RPMI7951 (cell line): ENCODE data around the gene ARIH1. TPM values are rescaled to one million over a fixed set of nuclear protein-coding genes. Genes with fewer than 3 reads are reported as not detected.

ENCODE experiments used
- DNase-seq: peaks from one replicate; pipeline ENCODE4 v3.0.0-alpha.2; 2012; ENCODE audit warnings: low read depth
- total RNA-seq: library from RNA; depleted of rRNA; stranded (reverse); fragments of >200 nt; shearing (Covaris generic); gene quantifications from 2 replicates; pipeline ENCODE4 v1.2.3, GENCODE V29; 2014

The ARIH1 gene
- total RNA-seq, 1 experiment from 2014 or later: 29.6 TPM

GRCh38 chr15:72486144-72486543 is 12.0 kb downstream of the ARIH1 start:
- DNase-seq: no peak

GRCh38 chr15:72487070-72487797 is 13.1 kb downstream of the ARIH1 start:
- peak; percentile 9 for DNase-seq

DNA sequence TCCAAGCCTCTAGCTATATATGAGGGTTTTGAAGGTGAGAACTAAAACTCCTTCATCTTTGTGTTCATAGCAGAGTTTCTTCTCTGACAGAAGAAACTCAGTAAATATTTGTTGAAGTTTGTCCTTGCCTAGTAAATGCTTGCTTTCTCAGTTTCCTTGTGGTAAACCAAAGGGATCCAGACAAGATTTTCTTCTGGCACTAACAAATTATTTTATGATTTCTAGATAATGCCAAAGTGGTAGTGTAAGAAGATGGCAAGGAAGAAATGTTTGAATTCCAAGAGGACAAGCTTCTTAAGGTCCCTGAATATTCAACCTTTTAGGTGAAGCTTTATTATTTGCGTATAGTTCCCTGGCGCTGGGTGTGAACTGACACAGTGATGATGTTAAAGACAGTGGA is 14.4 kb downstream of the ARIH1 start:
- no peak for DNase-seq

DNA sequence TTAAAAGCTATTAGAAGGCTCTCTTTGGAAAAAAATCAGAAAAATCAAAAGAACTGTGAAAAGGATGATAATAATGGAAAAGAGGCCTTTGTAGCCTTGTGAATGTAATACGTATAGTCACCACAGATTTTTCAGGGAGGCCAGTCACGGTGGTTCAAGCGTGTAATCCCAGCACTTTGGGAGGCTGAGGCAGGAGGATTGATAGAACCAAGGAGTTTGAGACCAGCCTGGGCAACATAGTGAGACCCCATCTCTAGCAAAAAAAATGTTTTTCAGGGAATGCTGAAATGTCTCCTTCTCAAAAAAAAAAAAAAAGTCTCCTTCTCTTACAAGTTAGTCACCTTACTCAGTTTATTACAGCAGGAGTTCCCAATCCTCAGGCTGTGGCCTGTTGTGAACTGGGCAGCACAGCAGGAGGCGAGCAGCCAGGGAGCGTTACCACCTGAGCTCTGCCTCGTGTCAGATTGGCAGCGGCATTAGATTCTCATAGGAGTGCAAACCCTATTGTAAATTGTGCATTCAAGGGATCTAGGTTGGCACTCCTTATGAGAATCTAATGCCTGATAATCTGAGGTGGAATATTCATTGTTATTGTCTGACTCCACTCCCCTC is 15.9 kb downstream of the ARIH1 start:
- no peak for DNase-seq

DNA sequence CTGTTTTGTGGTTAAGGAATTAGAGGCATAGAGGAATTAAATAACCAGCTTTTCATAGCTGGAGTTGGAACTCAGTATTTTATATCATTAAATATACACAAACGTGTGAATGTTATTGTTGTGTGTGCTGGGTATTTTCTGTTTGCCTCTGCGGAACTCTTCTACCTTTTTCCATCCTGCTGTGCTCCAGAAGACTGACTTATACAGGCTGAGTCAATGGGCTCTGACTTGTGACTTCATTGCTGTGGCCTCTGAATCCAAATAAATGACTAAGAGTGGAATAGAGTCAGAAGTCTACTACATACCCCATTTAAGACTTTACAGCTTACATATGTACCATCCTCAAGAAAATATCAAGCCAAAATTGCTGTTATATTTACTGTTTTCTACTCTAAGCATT is 17.6 kb downstream of the ARIH1 start:
- peak; percentile 47 for DNase-seq

DNA sequence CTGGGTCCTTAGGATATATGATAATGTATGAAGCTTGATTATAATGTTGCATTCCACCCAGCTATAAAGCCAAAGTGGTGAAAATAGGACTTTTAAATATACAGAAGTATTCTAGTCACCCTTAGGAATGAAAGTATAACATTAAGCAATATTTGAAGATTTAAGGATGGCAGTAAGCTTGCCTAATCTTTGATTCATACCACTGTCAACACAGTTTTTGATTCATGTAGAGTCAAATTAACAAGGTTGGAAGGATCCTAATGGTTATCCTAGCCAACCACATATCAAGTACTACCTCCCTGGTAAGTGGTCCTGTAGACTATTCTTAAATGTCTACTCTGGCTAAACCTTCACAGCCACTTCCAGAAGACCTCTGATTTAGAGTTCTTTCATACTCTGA is 18.6 kb downstream of the ARIH1 start:
- DNase-seq: no peak

- DNase-seq: no peak
These were observed 19.1 kb downstream of the ARIH1 start for GRCh38 chr15:72493220-72493619.

DNA sequence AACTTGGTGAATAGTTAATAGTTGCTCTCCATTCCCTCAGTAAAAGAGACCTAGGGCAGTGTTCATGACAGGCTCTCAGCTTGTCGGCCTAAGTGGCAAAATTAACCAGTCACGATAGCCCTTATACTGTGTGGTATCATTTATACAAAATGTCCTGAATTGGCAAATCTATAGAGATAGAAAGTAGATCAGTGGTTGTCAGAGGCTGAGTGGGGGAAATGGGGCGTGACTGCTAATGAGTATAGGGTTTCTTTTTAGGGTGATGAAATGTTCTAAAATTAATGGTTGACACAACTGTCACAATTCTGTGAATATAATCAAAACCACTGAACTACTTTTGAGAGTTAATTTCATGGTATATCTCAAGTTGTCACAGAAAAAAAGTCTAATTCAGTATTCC is 20.9 kb downstream of the ARIH1 start:
- DNase-seq: no peak

DNA sequence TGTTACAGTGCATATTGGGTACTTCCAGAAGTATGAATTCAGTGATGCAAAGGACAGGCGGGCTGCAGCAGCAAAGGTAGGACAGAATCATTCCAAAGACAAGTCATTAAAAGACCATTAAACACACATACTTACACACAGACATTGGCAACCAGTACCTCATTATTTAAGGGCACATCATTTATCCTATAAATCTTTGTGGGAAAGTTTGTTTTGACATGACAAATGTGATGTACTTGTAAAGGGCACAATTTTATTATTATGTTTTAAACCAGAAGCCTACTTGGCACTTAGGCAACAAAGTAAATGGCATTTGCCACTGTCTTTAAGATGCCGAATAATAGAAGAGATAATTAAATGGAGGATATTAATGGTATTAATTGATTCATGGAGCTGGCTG is 22.7 kb downstream of the ARIH1 start:
- no peak for DNase-seq

DNA sequence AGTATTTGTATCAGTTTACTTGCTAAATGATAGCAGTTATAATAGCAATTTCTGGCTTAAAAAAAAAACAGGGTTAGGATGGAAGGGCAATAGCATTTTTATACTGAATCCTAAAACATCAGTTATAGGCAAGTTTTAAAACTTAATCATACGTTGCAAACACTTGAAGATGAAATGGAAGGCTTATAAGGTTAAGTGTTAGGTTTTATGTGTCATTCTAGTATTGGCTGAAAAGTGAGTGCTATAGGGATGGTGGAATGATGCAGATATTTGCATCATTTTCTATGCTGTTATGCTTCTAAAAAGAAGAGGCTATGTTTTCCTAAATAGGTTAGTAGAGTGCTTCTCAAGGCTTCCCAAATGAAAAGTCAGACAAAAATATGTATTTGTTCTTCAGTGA is 23.3 kb downstream of the ARIH1 start:
- DNase-seq: no peak

DNA sequence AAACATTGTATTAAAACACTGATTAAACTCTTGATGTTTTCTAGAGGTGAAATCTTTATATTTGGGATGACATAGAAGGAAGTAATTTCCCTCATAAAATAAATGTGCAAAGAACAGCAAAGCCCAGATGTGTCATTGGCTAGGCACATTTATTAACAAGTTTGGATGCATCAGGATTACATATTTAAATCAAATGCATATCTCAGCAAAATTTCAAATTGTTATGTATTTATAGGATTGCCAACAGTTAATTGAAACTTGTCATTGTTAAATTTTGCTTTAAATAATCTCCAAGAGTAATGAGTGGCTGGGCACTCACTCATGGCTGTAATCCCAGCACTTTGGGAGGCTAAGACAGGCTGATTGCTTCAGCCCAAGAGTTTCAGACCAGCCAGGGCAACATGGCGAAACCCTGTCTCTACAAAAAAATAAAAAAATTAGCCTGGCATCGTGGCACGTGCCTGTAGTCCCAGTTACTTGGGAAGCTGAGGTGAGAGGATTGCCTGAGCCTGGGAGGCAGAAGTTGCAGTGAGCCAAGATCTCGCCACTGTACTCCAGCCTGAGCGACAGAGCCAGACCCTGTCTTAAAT is 28.2 kb downstream of the ARIH1 start:
- DNase-seq: no peak

DNA sequence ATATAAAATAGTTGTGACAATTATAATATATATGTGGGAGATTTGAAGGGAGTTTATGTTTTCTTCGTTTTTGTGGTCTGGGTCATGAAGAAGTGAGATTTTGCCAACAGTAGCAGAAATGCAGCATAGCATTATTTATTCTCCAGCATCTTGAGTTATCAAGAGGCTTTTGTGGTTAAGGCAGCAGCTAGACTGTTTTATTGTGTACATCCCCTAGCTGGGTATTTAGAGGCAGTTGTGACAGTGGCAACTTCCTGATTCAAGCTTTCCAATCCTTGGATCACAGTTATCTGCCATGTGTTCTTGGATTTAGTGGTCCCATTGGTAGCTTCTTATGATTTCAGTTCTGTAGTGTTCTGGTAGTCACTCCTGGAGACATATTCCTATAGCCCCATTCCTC is 29.0 kb downstream of the ARIH1 start:
- no peak for DNase-seq

GRCh38 chr15:72507402-72508092 is 33.4 kb downstream of the ARIH1 start:
- no peak for DNase-seq

DNA sequence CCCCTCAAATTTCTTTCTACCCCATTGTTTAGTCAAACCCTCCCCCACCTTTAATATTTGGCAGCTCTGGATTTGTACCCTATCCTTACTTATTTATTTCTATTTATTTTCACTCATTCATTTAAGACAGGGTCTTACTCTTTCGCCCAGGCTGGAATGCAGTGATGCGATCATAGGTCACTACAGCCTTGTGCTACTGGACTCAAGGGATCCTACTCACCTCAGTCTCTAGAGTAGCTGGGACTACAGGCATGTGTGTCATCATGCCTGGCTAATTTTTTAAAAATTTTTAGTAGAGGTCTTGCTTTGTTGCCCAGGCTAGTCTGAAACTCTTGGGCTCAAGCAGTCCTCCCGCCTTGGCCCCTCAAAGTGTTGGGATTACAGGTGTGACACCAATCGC is 35.4 kb downstream of the ARIH1 start:
- no peak for DNase-seq

DNA sequence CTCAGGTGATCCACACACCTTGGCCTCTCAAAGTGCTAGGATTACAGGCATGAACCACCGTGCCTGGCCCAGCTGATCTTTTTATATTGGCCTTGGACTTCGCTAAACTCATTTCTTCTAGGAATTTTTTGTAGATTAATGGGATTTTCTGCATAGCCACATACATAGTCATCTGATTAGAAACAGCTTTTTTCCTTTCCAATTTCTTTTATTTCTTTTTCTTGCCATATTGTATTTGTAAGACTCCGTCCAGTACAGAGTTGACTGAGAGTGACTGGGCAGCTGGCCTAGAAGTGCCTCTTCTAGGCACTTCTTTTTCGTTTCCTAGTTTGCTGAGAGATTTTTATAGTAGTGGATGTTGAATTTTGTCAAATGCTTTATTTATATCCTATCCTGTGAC is 37.4 kb downstream of the ARIH1 start:
- no peak for DNase-seq

DNA sequence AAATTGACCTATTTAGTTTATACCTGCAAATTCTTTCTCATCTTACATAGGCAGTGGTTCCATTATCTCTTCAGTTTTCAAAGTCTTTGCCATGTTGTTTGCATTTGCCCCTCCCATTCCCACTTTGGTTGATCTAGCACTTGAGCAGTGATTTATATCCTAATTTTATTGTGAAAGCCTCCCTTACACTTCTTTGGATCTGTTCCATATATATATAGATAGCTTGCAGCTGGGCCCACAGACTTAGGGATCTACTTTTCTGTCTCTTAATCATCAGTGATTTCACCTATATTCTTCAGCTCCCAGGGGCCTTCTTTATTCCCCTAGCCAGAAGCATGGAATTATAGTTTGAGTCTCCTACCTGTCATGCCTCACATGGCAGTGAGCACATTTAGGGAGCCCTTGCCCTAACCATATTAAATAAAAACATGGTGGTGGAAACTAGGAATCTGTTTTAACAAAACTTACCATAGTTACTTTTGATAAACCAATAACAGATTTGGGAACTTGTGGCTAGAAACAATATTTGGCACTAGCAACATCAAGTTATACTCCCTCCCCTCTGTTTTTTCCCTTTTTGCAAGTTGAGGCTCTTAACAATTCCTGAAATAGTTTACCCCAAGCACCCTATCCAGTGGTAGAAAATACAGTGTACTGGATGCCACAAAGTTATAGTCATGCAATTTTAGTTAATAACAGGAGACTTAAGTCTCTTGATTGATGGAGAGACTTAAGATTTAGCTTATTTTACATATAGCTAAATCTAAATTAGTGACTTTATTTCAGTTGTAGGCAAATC is 41.7 kb downstream of the ARIH1 start:
- no peak for DNase-seq

DNA sequence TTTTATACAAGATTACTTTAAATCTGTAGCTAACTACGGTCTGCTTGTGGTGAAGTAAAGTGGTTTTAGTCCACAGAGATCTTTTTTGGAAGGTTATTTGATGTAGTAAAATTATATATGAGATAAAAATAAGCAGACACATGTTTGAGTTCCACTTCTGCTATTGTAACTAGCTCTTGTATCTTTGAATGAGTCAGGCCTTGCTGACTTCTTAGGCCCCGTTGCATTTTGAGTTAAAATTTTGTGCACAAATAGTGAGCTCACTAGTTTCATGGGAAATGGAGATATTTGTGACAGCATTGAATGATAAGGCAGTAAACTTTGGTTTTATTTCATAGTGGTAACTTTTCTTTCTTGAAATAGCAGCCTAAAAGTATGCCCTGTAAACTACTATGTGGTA is 42.6 kb downstream of the ARIH1 start:
- DNase-seq: no peak

- DNase-seq: peak; percentile 9
These were observed 47.6 kb downstream of the ARIH1 start for GRCh38 chr15:72521682-72522081.

- peak; percentile 9 for DNase-seq
These were observed 59.0 kb downstream of the ARIH1 start for GRCh38 chr15:72532991-72533601.

- no peak for DNase-seq
These were observed 60.4 kb downstream of the ARIH1 start for GRCh38 chr15:72534523-72534922.

DNA sequence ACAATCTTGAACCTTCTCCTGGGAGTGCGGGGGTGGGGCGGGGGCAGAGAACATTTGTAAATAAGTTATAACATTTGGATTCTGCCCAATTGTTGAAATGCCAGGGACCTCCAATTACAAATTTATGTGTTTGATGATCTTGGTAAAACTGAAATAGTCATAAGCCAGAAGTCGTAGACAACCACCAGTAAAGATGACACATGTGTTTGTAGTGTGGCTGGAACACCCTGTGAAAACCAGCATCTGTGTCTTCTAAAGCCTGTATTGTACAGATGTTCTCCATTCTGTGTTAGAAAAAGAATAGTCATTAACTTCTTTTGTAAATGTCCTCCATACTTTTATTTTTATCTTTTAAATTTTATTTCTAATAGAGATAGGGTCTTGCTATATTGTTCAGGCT is 61.8 kb downstream of the ARIH1 start:
- DNase-seq: no peak

DNA sequence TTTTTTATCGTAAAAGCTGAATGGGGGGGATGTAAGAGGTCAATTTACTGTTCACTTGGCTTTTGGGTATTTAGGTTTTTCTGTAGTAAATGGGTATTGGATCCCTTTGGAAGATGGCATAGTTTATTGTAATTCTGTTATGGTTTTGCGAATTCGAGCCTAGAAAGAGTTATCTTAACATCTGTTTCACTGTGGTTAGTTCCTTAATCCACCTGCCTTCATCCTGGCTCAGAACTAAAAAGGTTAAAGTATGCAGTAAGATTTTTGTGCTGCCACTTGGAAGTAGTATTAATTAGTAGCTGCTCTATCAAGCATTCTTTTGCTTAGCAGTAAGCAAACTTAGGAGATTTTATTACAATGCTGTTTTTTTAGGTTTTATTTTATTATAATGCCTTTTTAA is 62.4 kb downstream of the ARIH1 start:
- DNase-seq: no peak
